ENCODE measurements around the gene RIC1.

DNA sequence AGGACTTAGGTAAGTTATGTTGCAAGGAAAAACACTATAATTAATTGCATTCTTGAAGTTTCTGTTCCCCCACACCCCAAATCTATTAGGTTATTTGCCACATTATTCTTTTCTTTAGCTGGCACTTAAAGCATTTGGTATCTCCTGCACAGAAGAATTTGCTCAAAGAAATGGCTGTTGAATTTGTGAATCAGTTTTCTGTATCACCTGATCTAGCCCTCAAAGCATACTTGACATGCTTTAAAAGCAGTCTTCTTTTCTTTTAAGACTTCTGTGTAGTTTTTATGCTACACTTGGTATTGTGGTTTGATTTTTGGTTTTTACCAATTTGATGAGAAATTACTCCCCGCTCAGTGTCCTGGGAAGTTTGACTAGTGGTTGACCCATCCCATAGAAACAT lies 69.1 kb downstream of the RIC1 start:
- TF ChIP-seq POLR2AphosphoS5 (IDR thresholded peaks at IDR 0.05; ENCODE audit: borderline replicate concordance, low read depth, low read length) (no peak), FOXP2 (optimal IDR thresholded peaks at IDR 0.05; ENCODE audit: control extremely low read depth, extremely low read length, insufficient read depth) (no peak)
